Activated T-helper 1 cell treated with anti-CD3 and anti-CD28 coated beads, Interleukin-2, amount 50 U/mL, for 16 hours (primary cell): ENCODE measurements around the gene JADE1.

Experiments
- DNase-seq, 2 donors: peaks; one replicate each; pipeline ENCODE4 v3.0.0-alpha.2; 2020; ENCODE audit warnings: low read depth in 1 of 2, low spot score in 1 of 2

JADE1 gene

GRCh38 chr4:128810331-128810870, 901 bp downstream of the JADE1 start:
- DNase-seq = no peak

GRCh38 chr4:128810871-128811570, 1.5 kb downstream of the JADE1 start:
- peak; percentile 58 to 73 for DNase-seq

DNA sequence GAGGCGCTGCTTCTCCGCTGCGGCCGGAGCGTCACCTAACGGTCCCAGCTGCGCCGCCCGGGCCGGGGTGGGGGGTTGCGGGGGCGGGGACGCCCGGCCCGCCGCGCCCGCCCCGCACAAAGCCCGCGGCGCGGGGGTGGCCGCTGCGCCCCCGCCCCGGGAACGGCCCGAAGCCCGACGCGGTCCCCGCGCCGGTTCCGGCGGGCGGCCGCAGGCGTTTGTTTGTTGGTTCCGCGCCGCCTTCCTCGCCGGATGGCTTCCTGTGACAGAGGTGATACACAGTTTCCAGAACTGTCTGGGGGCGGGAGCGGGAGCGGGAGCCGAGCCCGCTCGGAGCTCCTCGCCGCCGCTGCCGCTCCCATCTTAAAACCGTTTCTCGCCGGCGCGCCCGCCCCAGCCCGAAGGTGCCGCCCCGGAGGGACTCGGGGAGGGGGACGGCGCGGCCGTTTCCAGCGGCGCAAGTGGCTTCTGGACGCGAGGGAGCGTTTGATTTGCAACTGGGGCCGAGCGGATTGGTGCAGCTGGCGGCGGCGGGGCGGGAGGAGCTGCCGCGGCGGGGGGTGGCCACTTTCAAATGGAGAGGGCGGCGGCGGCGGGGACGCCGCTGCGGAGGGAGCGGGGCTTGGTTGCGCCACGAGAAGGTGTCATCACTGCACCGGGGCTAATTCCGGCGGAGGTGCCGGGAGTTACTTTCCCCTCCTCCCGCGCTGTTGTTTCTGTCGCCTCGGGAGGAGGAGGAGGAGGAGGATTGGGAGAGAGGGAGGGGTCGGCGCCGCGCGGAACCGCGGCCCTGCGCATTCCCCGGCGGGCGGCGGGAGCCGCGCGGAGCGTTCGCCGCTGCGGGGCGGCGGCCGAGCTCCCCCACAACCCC, 2.3 kb downstream of the JADE1 start:
- DNase-seq = peak; percentile 54 to 69

DNA sequence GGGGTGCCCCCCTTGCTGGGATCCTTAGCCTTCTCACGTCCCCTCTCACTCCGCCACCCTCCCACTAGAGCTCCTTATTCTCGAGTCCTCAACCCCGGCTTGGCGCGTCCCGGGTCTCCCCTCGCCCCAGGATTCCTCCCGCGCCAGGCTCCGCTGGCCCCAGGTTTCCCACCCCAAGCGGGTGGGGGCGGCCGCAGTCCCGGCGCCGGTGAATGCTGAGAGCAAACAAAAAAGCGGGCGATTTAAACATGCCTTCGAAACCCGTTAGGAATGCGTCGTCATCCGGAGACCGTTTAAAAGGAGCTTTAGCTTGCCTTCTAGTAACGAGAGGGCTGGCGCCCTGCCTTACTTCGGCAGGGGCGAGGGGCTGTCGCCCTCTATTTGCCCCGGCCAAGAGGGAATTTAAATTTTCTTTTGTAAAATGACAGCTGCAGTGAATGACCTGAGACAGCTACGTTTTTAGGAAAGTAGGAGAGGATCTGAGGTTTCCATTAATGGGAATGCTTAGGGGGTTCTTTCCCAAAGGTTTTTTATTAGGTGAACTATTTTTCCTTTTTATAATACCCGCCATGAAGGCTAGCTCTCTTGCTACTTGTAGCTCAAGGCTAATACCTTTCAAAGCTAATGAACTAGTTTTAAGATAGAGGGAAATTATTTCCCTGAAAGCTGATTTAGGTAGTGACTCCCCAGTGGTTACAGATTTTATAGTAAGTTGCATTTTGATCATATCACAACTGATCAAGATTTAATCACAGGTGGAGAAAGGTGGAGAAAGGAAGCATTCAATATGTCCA, 3.1 kb downstream of the JADE1 start:
- DNase-seq = no peak

GRCh38 chr4:128813965-128814364, 4.5 kb downstream of the JADE1 start:
- DNase-seq = no peak

GRCh38 chr4:128818442-128818841, 8.9 kb downstream of the JADE1 start:
- DNase-seq = no peak

DNA sequence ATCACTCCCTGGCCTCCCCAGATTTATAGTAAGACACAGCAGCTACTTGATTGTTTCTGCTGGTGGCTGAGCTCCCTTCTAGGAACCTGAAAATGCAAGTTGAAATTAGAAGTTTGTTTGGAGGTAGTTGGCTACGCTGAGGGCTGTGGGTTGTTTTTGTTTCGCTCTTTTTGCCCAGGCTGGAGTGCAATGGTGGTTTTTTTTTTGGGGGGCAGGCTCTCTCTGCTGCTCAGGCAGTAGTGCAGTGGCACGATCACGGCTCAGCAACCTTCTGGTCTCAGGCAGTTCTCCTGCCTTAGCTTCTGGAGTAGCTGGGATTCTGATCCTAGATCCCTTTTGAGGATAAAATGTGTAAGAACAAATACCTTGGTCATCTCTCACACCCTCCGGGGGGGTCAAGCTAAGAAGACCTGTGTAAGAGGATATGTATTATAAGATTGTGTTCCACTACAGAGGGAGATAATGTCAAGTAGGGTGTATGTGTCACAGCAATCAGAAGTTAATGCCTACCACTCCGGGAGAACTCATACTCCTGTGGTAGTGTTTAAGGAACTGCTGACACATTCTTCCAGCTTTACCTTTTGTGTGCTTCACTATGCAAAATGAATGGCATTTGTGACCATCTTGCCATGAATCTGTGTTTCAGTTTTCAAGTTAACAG, 9.7 kb downstream of the JADE1 start:
- DNase-seq = no peak

- no peak for DNase-seq
These were observed 11.2 kb downstream of the JADE1 start for GRCh38 chr4:128820671-128821070.

GRCh38 chr4:128821151-128821550, 11.7 kb downstream of the JADE1 start:
- DNase-seq = no peak

DNA sequence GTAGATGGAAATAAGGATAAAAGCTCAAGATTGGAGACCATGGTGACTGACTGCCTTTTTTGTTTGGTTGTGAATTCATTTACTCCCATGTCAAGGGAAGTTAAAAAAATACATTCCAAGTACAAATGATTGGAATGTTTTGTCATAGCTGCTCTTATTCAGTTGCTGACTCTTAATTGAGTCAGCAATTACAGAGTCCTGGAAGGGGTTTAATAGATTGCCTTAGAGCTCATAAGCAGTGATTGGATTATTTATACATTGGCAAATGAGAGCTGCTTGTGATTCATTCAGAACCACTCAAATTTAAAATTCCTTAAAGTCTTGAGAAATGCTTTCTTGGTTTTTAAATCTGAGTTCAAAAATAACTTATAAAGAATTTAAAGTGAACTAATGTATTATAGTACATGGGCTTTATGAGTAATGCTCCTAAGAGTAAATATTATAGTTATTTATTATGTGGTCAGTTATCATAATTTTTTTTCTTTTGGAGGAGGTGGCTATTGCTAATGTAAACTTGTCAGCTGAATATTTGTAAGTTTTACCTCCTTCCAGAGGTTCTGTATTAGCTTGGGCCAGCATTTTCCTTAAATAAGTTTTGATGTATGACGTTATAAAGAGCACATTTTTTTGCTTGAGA, 13.6 kb downstream of the JADE1 start:
- no peak for DNase-seq

- DNase-seq = no peak
These were observed 15.7 kb downstream of the JADE1 start for GRCh38 chr4:128825226-128825625.

DNA sequence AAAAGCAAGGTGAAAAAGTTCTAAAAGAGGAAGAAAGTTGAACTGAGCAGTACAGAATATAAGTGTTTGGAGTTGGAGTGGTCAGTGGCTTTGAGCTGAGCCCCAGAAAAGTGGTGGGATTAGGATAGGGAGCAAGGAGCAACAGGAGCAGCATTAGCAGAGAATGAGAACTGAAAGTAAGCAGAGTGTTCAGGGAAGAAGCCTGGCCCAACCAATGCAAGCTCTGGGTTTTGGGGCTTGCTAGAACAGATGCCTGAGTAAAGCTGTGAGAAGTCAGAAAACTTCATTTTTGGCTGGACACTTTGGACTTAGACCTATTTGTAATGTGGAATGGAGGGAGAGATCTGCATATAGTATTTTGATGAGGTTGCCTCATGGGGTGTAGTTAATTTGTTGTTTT, 17.8 kb downstream of the JADE1 start:
- no peak for DNase-seq

GRCh38 chr4:128830906-128831503, 21.5 kb downstream of the JADE1 start:
- DNase-seq = no peak

DNA sequence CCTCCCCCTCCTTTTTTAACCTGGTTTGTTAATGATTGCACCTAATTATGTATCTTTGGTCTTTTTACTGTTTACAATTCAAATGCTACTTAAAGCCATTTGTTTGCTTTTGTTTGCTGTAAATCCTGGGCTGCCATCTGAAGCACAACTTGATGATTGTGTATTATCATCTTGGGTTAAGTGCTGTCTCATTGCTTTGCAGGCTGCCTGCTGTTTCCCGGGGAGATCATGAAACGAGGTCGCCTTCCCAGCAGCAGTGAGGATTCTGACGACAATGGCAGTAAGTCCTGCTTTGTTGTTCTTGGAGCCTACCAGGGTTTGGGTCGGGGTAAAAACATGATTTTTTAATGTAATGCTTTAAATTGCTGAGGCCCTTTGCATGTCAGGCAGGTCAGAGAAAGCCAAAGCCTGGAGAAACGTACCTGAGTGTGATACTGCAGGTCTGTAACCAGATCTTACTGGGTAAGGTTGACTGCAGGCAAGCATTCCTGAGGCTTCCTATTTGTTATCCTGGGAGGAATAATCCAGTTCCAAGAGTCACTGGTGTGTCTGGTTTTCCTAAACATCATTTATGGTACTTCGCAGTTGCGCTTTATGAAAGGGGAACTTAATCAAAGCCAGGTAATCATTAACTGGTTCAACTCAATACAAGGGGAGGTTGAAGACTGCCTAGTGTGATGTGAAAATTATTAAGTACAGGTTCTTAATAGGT, 22.2 kb downstream of the JADE1 start:
- no peak for DNase-seq

GRCh38 chr4:128832243-128832625, 22.7 kb downstream of the JADE1 start:
- DNase-seq = no peak

DNA sequence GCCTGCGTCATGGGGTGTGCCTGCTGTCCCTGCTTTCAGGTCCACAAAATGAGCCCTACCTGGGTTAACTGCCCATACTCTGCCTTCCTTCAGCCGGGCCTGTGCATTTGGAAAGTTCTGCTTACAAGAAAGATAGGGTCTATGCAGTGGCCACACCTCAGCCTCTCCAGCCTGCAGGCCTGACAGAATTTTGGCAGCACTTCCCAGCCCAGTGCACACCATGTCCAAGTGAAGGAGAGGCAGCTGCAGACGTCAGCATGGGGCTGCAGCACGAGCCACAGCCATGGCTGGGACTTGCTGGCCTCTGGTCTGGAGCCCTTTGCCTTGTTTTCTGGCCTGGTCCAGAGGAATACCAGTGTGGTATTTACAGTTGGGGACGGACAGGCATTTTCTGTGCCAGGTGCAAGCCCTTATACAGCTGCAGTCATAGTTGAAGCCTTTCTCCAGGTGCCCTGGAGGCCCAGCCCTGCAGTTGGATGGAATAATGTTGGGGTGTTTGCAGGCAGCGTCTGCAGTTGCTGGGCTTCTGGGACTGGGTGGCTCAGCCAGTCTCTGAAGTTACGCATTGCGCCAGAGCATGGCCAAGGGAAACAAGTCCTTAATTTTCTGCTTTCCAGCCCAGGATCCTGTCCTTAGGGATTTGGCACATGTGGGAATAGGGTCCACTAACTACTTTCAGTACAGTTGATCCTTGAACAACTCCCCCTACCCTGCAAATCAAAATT, 26.2 kb downstream of the JADE1 start:
- DNase-seq = no peak

DNA sequence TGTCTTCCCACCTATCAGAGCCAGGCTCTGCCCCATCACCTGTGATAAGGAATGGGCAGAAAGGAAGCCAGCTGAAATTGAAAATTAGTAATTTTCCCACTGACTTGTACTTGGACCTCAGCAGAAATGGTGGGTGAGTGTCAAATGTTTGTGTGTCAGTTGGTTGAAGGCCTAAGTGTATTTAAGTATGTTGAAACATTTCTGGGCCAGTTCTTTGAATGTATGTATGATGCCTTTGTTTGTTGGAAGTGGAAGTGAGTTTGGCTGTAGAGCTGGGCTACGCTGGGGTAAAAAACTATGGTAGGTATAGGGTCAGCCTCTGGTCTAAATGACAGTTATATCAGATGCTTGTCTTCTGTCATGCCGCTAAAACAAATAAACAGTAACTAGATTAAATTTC, 27.7 kb downstream of the JADE1 start:
- no peak for DNase-seq

GRCh38 chr4:128837679-128838078, 28.2 kb downstream of the JADE1 start:
- DNase-seq = no peak
